22Rv1 (cell line): ENCODE measurements around the gene ARFGAP2.

Experiments used
- CTCF ChIP-seq: fragments of 450-650 bp; IDR thresholded peaks from 2 replicates; pipeline ENCODE4 v1.5.1; 2017; ENCODE audit warnings: mild to moderate bottlenecking
- ZFX ChIP-seq: fragments of 450-650 bp; IDR thresholded peaks from 2 replicates; pipeline ENCODE4 v1.6.1; 2017; ENCODE audit warnings: antibody characterized with exemption, borderline replicate concordance

GRCh38 chr11:47181271-47181670 lies 4.6 kb upstream of the ARFGAP2 start:
- no peak for TF ChIP-seq CTCF
- no peak for TF ChIP-seq ZFX
